ENCODE data around the gene SLFNL1.

- TF ChIP-seq CTCF (IDR thresholded peaks at IDR 0.05) (no peak), POLR2AphosphoS5 (IDR thresholded peaks at IDR 0.05) (no peak), POLR2A (IDR thresholded peaks at IDR 0.05) (no peak)
These were observed 44.4 kb downstream of the SLFNL1 start for GRCh38 chr1:40976952-40977690.

Measured in upper lobe of left lung (tissue), 4 donors.